Urothelium cell line (cell line): ENCODE results near the gene ZNF367.

ENCODE experiments used
- DNase-seq: peaks from one replicate; pipeline ENCODE4 v3.0.0; 2011; ENCODE audit warnings: low spot score, mixed read lengths
- FAIRE-seq: peaks from 2 replicates; lab custom pipeline; 2011; peaks lifted over from hg19 to GRCh38; lab: Jason Lieb, UNC

The ZNF367 gene

GRCh38 chr9:96418083-96418919, at the start of gene ZNF367:
ZNF367 (minus strand) TSS chr9:96418370; CDS start chr9:96418032, 338 bp downstream.
- DNase-seq (peak; percentile 97), FAIRE-seq (no peak)

GRCh38 chr9:96467784-96468183, 49.6 kb upstream of the ZNF367 start:
- DNase-seq: no peak
- FAIRE-seq: no peak

GRCh38 chr9:96464426-96464825, 46.3 kb upstream of the ZNF367 start:
- DNase-seq (no peak), FAIRE-seq (no peak)

- DNase-seq: no peak
- FAIRE-seq: no peak
Measured at GRCh38 chr9:96462541-96462940, 44.4 kb upstream of the ZNF367 start.

GRCh38 chr9:96461336-96461735, 43.2 kb upstream of the ZNF367 start:
- DNase-seq: no peak
- FAIRE-seq: no peak

- no peak for DNase-seq
- no peak for FAIRE-seq
Measured at GRCh38 chr9:96460882-96461281, 42.7 kb upstream of the ZNF367 start.

GRCh38 chr9:96460470-96460869, 42.3 kb upstream of the ZNF367 start:
- no peak for DNase-seq

GRCh38 chr9:96459268-96460007, 41.3 kb upstream of the ZNF367 start:
- no peak for FAIRE-seq
- no peak for DNase-seq

More at GRCh38 chr9:96460470-96460869, 42.3 kb upstream of the ZNF367 start:
- FAIRE-seq: no peak

- DNase-seq (no peak), FAIRE-seq (no peak)
Measured at GRCh38 chr9:96458226-96458625, 40.1 kb upstream of the ZNF367 start.

- FAIRE-seq: no peak
- DNase-seq: no peak
Measured at GRCh38 chr9:96457266-96457665, 39.1 kb upstream of the ZNF367 start.

GRCh38 chr9:96453625-96454024, 35.5 kb upstream of the ZNF367 start:
- FAIRE-seq: no peak
- DNase-seq: peak; percentile 44

GRCh38 chr9:96450613-96451528, 32.7 kb upstream of the ZNF367 start:
- DNase-seq (peak; percentile 30), FAIRE-seq (no peak)

- FAIRE-seq: peak; percentile 46
- peak; percentile 98 for DNase-seq
Measured at GRCh38 chr9:96449845-96450612, 31.9 kb upstream of the ZNF367 start, which contains the start of gene HABP4. HABP4 (plus strand) TSS chr9:96450169; CDS start chr9:96450280, 111 bp downstream.

GRCh38 chr9:96449523-96449844, 31.3 kb upstream of the ZNF367 start:
- FAIRE-seq (no peak), DNase-seq (no peak)

- DNase-seq (no peak), FAIRE-seq (no peak)
Measured at GRCh38 chr9:96448546-96449170, 30.5 kb upstream of the ZNF367 start.

- FAIRE-seq: no peak
- no peak for DNase-seq
Measured at GRCh38 chr9:96447406-96447805, 29.2 kb upstream of the ZNF367 start.

- FAIRE-seq (no peak), DNase-seq (no peak)
Measured at GRCh38 chr9:96442491-96442890, 24.3 kb upstream of the ZNF367 start.

GRCh38 chr9:96441798-96442445, 23.8 kb upstream of the ZNF367 start:
- DNase-seq (no peak), FAIRE-seq (no peak)

- no peak for FAIRE-seq
- no peak for DNase-seq
Measured at GRCh38 chr9:96440671-96441199, 22.6 kb upstream of the ZNF367 start.
